ENCODE data around the gene SLC1A7.

The SLC1A7 gene

DNA sequence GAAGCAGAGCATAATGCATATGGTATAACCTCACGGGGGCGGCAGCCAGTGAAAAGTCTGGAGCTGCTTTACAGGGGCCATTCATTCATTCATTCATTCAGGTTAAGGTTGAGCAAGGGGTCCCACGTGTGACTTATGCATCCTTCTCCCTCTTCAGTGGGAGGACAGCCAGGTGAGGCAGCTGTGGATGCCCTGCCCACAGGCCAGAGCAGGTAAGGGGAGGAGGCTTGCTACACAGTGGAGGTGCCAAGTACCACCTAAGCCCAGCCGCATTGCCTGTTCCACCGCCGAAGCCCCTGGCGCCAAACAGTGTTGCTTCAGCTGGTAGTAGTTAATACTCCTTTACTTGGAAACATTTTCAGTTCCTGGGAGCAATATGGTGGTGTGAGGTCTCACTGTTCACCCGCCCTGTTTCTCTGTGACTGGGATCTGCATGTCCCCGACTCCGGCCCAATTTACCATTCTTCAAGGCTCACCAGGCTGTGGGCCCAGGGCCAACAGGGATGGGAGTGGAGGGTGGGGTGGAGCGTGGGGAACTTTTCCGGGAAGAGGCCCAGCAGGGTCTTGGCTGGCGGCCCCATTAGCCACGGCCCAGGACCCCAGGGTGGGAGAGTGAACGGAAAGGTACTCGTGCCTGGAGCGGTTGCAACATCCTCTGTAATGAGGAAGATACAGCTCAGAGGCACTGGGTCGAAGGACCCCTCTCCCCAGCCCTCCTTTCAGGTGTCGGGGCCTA is 81.1 kb downstream of the SLC1A7 start:
- no peaks in the 10 kb centered on the region for H3K27me3 ChIP-seq (ENCODE audit: insufficient read depth, low read length)
- no peaks in the 10 kb centered on the region for H3K9me3 ChIP-seq (ENCODE audit: low read length)
- no peaks in the 10 kb centered on the region for H3K9me2 ChIP-seq (ENCODE audit: low read depth, low read length)
- H3K27ac ChIP-seq (ENCODE audit: low read depth, low read length, poor library complexity, severe bottlenecking), result no peak overlapping the region
- no peak overlapping the region for H3K4me3 ChIP-seq (ENCODE audit: low read depth, low read length, poor library complexity, severe bottlenecking)
- H3F3A ChIP-seq (ENCODE audit: insufficient read depth, low read length), result no peaks in the 10 kb centered on the region
- H4K20me1 ChIP-seq (ENCODE audit: insufficient read depth, low read length), result no peaks in the 10 kb centered on the region
- H3K4me2 ChIP-seq (ENCODE audit: low read length), result no peak overlapping the region
- no peak overlapping the region for H2AFZ ChIP-seq (ENCODE audit: low read length)
- H3K4me1 ChIP-seq (ENCODE audit: insufficient read depth, low read length, severe bottlenecking), result no peaks in the 10 kb centered on the region
- H3K9ac ChIP-seq (ENCODE audit: low read length), result no peak overlapping the region
- no peaks in the 10 kb centered on the region for H3K36me3 ChIP-seq (ENCODE audit: insufficient read depth, low read length)
- no peak for TF ChIP-seq EZH2 (IDR thresholded peaks at IDR 0.05; ENCODE audit: borderline replicate concordance, low read length)
- TF ChIP-seq, protein P1, sequence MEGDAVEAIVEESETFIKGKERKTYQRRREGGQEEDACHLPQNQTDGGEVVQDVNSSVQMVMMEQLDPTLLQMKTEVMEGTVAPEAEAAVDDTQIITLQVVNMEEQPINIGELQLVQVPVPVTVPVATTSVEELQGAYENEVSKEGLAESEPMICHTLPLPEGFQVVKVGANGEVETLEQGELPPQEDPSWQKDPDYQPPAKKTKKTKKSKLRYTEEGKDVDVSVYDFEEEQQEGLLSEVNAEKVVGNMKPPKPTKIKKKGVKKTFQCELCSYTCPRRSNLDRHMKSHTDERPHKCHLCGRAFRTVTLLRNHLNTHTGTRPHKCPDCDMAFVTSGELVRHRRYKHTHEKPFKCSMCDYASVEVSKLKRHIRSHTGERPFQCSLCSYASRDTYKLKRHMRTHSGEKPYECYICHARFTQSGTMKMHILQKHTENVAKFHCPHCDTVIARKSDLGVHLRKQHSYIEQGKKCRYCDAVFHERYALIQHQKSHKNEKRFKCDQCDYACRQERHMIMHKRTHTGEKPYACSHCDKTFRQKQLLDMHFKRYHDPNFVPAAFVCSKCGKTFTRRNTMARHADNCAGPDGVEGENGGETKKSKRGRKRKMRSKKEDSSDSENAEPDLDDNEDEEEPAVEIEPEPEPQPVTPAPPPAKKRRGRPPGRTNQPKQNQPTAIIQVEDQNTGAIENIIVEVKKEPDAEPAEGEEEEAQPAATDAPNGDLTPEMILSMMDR (IDR thresholded peaks at IDR 0.05; ENCODE audit: low read length), result no peak
- no peaks in the 10 kb centered on the region for H3K79me2 ChIP-seq (ENCODE audit: insufficient read depth, low read length)

DNA sequence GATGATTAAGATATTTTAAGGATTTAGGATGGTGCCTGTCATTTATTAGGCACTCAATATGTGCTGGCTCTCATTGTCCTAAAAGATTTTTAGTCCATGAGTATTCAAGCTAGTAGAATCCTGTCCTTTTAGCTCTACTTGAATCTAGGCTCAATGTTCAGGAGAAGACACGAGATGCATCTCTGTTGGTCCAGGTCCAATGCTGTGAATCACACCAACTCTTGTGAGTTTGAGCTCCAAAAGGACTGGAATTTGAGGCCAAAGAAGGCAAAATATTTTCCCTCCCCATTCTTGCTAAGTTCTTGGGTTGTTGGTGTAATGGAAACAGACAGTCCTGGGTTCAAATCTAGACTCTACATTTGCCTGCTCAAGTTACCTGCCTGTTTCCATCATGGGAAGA is 81.9 kb downstream of the SLC1A7 start:
- Histone ChIP-seq H3F3A (ENCODE audit: insufficient read depth, low read length) (no peaks in the 10 kb centered on the region), H3K36me3 (ENCODE audit: insufficient read depth, low read length) (no peaks in the 10 kb centered on the region), H4K20me1 (ENCODE audit: insufficient read depth, low read length) (no peaks in the 10 kb centered on the region), H3K4me2 (ENCODE audit: low read length) (no peak overlapping the region), H2AFZ (ENCODE audit: low read length) (no peak overlapping the region), H3K27ac (ENCODE audit: low read depth, low read length, poor library complexity, severe bottlenecking) (no peak overlapping the region), H3K9me2 (ENCODE audit: low read depth, low read length) (no peaks in the 10 kb centered on the region), H3K9ac (ENCODE audit: low read length) (no peak overlapping the region), H3K4me1 (ENCODE audit: insufficient read depth, low read length, severe bottlenecking) (no peaks in the 10 kb centered on the region), H3K4me3 (ENCODE audit: low read depth, low read length, poor library complexity, severe bottlenecking) (no peak overlapping the region), H3K79me2 (ENCODE audit: insufficient read depth, low read length) (no peaks in the 10 kb centered on the region), H3K9me3 (ENCODE audit: low read length) (no peaks in the 10 kb centered on the region), H3K27me3 (ENCODE audit: insufficient read depth, low read length) (no peaks in the 10 kb centered on the region)
- TF ChIP-seq EZH2 (IDR thresholded peaks at IDR 0.05; ENCODE audit: borderline replicate concordance, low read length), result no peak
- TF ChIP-seq, protein P1 (IDR thresholded peaks at IDR 0.05; ENCODE audit: low read length), result no peak

DNA sequence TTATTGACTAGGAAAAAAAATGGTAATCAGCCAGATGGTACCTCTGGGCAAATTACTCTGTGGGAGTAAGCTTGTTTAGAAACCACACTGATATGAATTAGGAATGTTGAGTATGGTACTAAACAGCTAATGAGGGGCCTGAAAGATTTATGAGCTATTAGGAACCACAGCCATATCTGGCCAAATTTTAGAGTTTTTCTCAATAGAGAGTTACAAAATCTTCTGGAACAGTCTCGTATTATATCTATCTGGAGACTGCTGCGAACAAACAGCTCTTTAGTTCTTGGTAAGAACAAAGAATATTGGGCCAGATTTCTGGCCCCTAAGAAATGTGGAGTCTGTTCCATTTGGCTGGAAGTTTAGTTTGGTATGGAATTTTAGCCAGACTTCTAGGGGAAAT is 85.3 kb downstream of the SLC1A7 start:
- Histone ChIP-seq H3K4me2 (ENCODE audit: low read length) (no peak overlapping the region), H3K36me3 (ENCODE audit: insufficient read depth, low read length) (no peaks in the 10 kb centered on the region), H3K79me2 (ENCODE audit: insufficient read depth, low read length) (no peaks in the 10 kb centered on the region), H2AFZ (ENCODE audit: low read length) (no peak overlapping the region), H4K20me1 (ENCODE audit: insufficient read depth, low read length) (no peaks in the 10 kb centered on the region), H3F3A (ENCODE audit: insufficient read depth, low read length) (no peaks in the 10 kb centered on the region), H3K4me1 (ENCODE audit: insufficient read depth, low read length, severe bottlenecking) (no peaks in the 10 kb centered on the region), H3K27me3 (ENCODE audit: insufficient read depth, low read length) (no peaks in the 10 kb centered on the region), H3K27ac (ENCODE audit: low read depth, low read length, poor library complexity, severe bottlenecking) (no peak overlapping the region), H3K9me3 (ENCODE audit: low read length) (no peaks in the 10 kb centered on the region), H3K9me2 (ENCODE audit: low read depth, low read length) (no peaks in the 10 kb centered on the region), H3K4me3 (ENCODE audit: low read depth, low read length, poor library complexity, severe bottlenecking) (no peak overlapping the region), H3K9ac (ENCODE audit: low read length) (no peak overlapping the region)
- no peak for TF ChIP-seq EZH2 (IDR thresholded peaks at IDR 0.05; ENCODE audit: borderline replicate concordance, low read length)
- TF ChIP-seq, protein P1 (IDR thresholded peaks at IDR 0.05; ENCODE audit: low read length), result no peak

Data from OCI-LY1 (cell line).